Measurements from ENCODE around the gene ADAMTSL1. TPM values are rescaled to one million over a fixed set of nuclear protein-coding genes. Genes with fewer than 3 reads are reported as not detected.

ADAMTSL1 gene
- total and polyA plus RNA-seq, 2 experiments from 2014 or later, result 2.3 to 5.0 TPM

- peaks cover 3% of the 10 kb centered on the region for H3K4me1 ChIP-seq (ENCODE audit: insufficient read depth)
- H3K27me3 ChIP-seq (ENCODE audit: insufficient read depth), result no peaks in the 10 kb centered on the region
- no peaks in the 10 kb centered on the region for H4K20me1 ChIP-seq (replicated peaks; ENCODE audit: insufficient read depth)
- Mint-ChIP-seq H3K27me3 (ENCODE audit: insufficient read depth, low read depth, poor library complexity) (peaks cover 3% of the 10 kb centered on the region), H3K9me3 (0 out of 3 replicates have a peak, but pooled peaks cover 3% of the 10 kb centered on the region), H3K4me3 (no peak overlapping the region), H3K27ac (no peak overlapping the region), H3K36me3 (ENCODE audit: low read depth) (no peaks in the 10 kb centered on the region; the same call in 2 of the 3 replicates), H3K4me1 (peaks cover 14% of the 10 kb centered on the region; the same call in 2 of the 3 replicates)
- DNase-seq (ENCODE audit: low spot score), result no peak
- no peak overlapping the region for H3K4me2 ChIP-seq
- no peak overlapping the region for H2AFZ ChIP-seq
- no peak overlapping the region for H3K4me3 ChIP-seq
- H3F3A ChIP-seq (replicated peaks; ENCODE audit: low read depth), result no peaks in the 10 kb centered on the region
- no peaks in the 10 kb centered on the region for H3K79me2 ChIP-seq (replicated peaks; ENCODE audit: insufficient read depth)
- TF ChIP-seq POLR2AphosphoS5 (IDR thresholded peaks at IDR 0.05; ENCODE audit: low read depth), result no peak
- TF ChIP-seq STAT1 (IDR thresholded peaks at IDR 0.05; ENCODE audit: unreplicated experiment), result no peak
- TF ChIP-seq EZH2phosphoT487 (IDR thresholded peaks at IDR 0.05; ENCODE audit: unreplicated experiment), result no peak
- no peak for TF ChIP-seq CTCF (conservative IDR thresholded peaks at IDR 0.05; ENCODE audit: low read depth in 2 of 2)
- no peak for TF ChIP-seq ETS1 (IDR thresholded peaks at IDR 0.05)
- no peak for TF ChIP-seq NANOG (IDR thresholded peaks at IDR 0.05; ENCODE audit: borderline replicate concordance)
- TF ChIP-seq JUNB (IDR thresholded peaks at IDR 0.05; ENCODE audit: unreplicated experiment), result no peak
- TF ChIP-seq CREB1 (CRISPR knock-in tag; IDR thresholded peaks at IDR 0.05; ENCODE audit: low read depth), result no peak
- TF ChIP-seq ZNF114 (CRISPR knock-in tag; IDR thresholded peaks at IDR 0.05), result no peak
- TF ChIP-seq REST (IDR thresholded peaks at IDR 0.05; ENCODE audit: unreplicated experiment), result no peak
- no peak overlapping the region for H3K27ac ChIP-seq (ENCODE audit: low read depth)
- peaks cover 8% of the 10 kb centered on the region; the same call in 1 of the 2 replicates for H3K9me2 ChIP-seq (ENCODE audit: insufficient read depth)
- ATAC-seq, result no peak
- no peaks in the 10 kb centered on the region for H3K36me3 ChIP-seq (ENCODE audit: insufficient read depth)
These were observed 346.7 kb downstream of the ADAMTSL1 start for GRCh38 chr9:18820566-18821095.
